GM21447 (cell line): ENCODE results near the gene SRGAP2C.
"Not testable (repeated sequence)": the region's sequence is repeated elsewhere in the genome, so short reads cannot be mapped to it uniquely, and the experiment has no call there.

Experiments
- ATAC-seq: cut with Tn5 transposase; IDR thresholded peaks from one replicate; pipeline ENCODE4 v1.9.1; 2021; ENCODE audit not compliant: unreplicated experiment

Gene SRGAP2C

GRCh38 chr1:121184290-121185127 lies at the start of gene SRGAP2C, which contains the start of gene FAM72B:
SRGAP2C (plus strand) TSS chr1:121184975; CDS start chr1:121187447, 2,472 bp downstream.
FAM72B (minus strand) TSS chr1:121184340; CDS start chr1:121183489, 851 bp downstream.
- ATAC-seq, result peak; percentile 85

DNA sequence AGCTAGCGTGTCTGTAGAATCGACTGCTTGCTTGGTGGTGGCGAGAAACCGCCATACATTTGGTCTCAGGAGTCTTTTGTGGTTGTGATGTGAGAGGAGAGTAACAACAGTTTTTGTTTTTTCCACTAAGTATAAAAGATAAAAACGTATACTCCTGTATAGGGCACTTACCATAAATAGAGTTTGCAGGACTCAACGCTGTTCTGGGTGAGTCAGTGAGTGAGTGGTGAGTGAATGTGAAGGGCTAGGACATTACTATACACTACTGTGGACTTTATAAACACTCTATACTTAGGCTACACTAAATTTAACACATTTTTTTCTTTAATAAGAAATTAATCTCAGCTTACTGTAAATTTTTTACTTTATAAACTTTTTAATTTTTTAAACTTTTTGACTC lies 44.4 kb upstream of the SRGAP2C start:
- not testable (repeated sequence) for ATAC-seq

- not testable (repeated sequence) for ATAC-seq
These were observed 36.1 kb upstream of the SRGAP2C start for GRCh38 chr1:121148489-121149190.

- ATAC-seq, result not testable (repeated sequence)
These were observed 33.5 kb upstream of the SRGAP2C start for GRCh38 chr1:121151294-121151693.

DNA sequence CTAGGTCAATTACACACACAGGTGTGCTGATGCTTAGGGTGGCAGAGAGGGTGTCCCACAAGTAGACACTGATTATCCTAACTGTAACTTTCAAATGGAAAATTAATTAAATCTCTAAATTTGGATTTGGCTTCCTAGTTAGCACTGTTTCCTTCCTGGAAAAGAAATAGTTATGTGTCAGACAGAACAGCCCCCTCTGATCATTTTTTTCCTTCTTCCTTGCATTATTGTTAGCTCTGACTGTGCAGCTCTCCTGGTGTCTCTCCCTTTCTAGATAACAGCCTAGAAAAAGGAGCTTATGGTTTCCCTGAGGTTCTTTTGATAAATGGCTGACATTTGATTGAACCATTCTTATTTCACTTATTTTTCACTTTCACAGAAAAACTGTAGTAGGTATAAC lies 32.0 kb upstream of the SRGAP2C start:
- not testable (repeated sequence) for ATAC-seq

GRCh38 chr1:121154811-121155210 lies 30.0 kb upstream of the SRGAP2C start:
- not testable (repeated sequence) for ATAC-seq

DNA sequence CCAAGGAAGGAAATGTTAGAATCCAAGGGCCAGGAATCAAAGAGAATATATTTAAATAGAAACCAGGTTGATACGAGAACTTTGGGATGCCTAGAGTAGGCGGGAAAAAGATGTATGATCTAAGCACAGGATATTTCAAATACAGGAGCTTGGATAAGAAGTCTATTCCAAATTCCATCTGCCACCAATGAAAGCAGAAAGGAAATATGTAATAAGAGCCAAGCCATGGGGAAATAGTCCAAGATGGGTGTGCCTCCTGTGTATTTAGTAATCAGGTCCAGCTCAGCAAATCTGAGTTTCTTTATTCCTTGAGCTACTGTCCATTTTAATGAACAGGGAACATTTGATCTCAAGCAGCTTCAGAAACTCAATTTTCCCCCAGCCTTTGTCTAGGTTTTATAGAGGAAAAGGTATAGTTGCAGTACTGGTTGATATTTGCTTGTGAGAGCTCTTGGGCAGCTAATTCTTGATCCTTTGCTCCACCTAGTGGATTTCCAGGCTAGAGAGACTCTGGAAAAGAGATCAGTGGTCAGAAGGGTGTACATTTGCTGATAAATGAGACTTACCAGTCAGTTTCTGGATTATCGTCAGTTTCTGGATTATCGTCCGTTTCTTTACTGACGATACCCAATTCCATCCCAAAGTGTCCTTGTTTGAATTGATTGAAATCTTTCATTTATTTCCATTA lies 29.0 kb upstream of the SRGAP2C start:
- not testable (repeated sequence) for ATAC-seq

DNA sequence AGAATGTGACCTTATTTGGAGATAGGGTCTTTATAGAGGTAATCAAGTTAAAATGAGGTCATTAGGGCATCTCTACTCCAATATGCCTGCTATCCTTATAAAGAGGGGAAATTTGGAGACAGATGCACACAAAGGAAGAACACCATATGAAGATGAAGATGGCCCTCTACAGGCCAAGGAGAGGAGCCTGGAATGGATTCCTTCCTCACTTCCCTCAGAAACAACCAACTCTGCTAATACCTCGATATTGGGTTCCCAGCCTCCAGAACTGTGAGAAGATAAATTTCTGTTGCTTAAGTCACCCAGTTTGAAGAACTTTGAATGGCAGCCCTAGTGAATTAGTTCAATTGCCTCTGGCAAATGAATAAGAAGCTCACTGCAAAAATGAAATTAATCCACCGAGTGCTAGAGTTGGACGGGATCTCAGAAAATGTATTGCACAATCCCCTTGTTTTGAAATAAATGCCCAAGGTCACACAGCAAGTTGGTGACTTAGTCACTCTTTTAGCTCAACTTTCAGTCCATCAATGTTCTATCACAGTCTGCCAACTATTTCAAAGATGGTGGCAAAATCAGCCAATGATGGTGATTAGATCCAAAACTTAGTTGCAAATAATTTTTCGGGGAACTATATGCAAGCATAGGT lies 27.7 kb upstream of the SRGAP2C start:
- ATAC-seq, result not testable (repeated sequence)

DNA sequence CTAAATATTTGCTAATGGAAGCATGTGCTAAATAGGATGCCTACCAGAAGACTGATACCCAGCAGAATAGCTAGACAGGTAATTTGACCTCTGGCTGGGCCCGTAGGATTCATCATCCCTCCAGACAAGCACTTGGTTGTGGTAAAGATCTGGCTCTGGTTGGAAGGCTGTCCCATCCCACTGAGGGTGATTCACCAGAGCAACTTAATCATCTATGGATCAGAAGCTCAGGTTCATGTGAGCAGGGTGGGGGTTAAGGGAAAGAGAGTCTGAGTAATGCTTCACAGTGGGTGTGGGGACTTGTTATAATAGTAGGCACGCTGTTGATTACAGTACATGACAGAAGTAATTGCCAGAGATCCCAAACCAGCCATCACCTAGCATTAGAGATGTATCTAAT lies 27.2 kb upstream of the SRGAP2C start:
- not testable (repeated sequence) for ATAC-seq

DNA sequence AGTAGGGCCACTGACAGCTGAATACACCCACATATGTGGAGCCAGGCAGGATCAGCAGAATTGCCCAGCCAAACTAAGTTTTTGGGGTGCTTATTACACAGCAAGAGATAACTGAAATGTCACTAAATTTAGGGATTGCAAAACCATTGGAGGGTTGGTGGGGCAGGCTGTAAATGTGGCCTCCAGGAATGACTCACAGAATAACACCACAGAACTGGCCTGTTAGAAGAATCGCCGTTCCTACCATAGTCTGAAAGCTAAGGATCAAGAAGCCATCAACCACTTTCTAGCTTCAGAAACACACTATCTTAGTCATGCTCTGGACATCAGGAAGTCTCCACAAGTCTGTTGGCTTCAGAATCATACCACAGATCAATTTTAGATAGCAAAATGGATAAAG lies 24.7 kb upstream of the SRGAP2C start:
- not testable (repeated sequence) for ATAC-seq

DNA sequence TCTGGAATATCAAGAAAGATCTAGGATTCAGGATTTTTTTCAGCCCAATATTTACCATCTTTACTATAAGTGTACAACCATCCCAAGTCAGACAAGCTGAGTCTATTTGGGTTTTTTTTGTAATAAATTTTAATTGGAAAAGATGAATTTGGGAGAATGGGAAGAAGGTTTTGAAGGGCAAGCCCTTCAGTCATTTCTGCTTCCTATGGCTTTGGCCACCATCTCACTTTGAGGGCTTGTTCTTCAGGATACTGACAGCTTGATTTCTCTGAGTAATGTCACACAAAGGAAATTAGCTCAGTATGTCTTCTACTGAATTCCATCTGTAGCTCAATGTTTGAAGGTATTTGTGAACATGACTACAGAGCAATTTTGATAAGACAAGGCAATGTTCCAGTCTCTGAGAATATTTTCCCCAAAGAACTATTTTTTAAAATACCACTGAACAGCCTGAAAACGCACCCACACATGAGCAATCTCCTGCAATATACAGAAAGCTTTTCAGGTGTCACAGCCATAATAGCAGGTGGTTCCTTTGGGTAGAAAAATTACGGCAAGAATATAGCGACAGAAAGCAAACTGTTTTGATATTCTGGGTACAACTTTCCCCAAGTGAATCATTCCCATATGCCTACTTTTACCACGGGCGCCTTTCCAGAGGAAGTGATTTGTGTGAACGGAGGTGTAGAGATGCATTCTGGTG lies 23.4 kb upstream of the SRGAP2C start:
- not testable (repeated sequence) for ATAC-seq

GRCh38 chr1:121163850-121164757 lies 20.7 kb upstream of the SRGAP2C start:
- ATAC-seq, result not testable (repeated sequence)

DNA sequence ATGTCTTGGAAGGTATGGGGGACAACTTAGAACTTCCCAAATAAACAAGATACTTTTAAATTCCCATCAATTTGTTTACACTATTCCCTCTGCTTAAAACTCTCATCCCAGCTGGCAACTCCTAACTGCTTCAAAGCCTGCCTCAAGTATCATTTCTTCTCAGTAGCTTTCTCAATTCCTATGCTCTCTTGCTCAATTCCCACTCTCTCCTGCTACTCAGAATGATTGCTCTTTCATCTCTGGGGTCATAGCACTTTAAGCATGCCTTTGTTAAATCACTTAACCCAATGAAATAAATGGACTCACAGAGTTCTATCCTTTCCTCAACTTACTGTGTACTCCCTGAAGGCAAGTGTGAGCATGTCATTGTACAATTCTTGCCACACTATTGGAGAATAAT lies 19.5 kb upstream of the SRGAP2C start:
- ATAC-seq, result not testable (repeated sequence)

DNA sequence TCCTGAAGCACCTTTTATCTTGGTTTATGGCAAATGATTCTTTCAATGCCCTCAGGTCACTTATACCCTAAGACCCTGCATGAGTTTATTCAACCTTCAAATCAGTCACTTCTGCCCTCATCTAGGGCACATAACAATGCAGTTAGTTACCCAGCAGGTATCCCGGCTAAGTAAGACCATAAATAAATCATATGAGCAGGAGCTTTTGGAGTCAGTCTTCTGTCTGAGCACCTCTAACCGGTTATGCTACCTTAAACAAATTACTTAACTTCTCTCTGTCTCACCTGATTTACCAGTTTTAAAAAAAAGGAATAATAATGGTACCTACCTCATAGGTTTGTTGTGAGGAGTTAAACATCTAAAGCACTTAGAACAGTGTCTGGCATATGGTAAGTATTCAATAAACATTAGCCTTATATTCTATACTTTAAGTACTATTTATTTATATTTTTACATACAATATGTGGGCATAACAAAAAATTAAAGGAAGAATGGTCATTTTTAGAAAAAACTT lies 17.5 kb upstream of the SRGAP2C start:
- not testable (repeated sequence) for ATAC-seq

DNA sequence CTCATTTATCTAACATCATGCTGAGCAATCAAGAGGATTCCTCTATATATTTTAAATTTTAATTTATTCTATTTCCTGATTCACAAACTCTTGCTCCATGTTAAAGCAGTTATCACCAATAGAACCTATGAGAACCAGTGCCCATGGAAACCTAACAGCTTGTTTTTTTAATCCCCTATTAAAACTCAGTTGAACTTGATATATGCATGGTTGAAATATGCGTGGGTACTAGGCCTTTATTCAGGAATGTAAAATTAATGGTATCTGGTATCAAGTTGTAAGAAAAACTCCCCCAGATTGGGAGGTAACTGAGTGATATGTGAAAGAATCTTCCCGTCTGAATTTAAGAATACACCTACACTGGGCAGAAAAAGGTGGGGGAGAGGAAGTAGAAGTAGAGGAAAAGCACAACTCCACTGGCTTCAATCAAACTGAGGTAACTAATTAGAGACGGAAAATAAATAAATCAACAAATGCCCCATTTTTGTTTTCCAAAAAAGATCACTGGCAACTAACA lies 16.6 kb upstream of the SRGAP2C start:
- ATAC-seq, result not testable (repeated sequence)

DNA sequence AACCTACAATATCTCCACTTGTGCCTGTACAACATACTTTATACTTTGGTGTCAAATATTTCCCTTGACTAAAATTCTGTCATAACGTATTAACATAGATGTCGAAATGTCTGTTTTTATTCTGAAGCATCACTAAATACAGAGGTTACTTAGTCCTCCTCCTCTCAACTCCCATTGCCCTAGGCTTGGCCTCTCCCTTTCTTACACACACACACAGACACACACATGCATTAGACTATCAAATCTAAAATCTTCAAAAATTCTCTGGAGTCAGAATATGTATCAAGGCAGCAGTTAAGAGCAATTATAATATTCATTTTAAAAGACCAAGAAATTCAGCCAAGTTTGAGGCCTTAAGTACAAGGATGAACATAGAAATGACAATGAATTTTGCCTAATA lies 8.1 kb upstream of the SRGAP2C start:
- ATAC-seq, result not testable (repeated sequence)

DNA sequence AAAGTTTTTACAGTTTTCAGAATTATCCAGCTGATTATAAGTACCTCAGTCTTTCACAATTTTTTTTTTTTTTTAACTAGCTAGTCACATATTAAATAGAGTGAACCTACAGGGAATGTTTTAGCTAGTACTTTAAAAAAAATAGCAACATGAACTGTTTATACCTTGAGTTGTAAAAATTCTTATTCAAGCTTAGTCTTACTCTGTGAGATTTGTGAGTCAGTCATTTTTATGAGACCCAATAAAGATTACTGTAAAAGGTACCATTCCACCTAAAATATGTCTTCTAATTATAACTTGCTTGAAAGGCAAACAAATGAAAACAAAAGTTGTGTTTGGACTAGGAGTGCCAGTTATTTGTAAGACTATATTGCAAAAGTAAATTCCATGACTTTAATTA lies 6.6 kb upstream of the SRGAP2C start:
- not testable (repeated sequence) for ATAC-seq

- not testable (repeated sequence) for ATAC-seq
These were observed 908 bp upstream of the SRGAP2C start for GRCh38 chr1:121183867-121184266.
